MM.1S (cell line): ENCODE results near the gene BCL7B.

ENCODE experiments used
- DNase-seq: peaks from one replicate; pipeline ENCODE4 v3.0.0-alpha.2; 2015
- H2AFZ ChIP-seq: fragments of 300-600 bp; sonication (generic); 2 replicates; pipeline ENCODE4 v1.6.0; 2016; ENCODE audit warnings: antibody characterized with exemption, low read length
- H3F3A ChIP-seq: fragments of 300-600 bp; sonication (generic); 2 replicates; pipeline ENCODE4 v1.6.1; 2016; ENCODE audit warnings: mild to moderate bottlenecking, antibody characterized with exemption, low read length, moderate library complexity, mixed read lengths; ENCODE audit not compliant: insufficient read depth
- H3K27ac ChIP-seq: fragments of 300-600 bp; sonication (generic); 2 replicates; pipeline ENCODE4 v1.5.1; 2016; ENCODE audit warnings: mild to moderate bottlenecking, low read length
- H3K27me3 ChIP-seq: fragments of 300-600 bp; sonication (generic); replicated peaks from 2 replicates; pipeline ENCODE4 v1.6.0; 2016; ENCODE audit warnings: low read length; ENCODE audit not compliant: insufficient read depth
- H3K36me3 ChIP-seq: fragments of 300-600 bp; sonication (generic); replicated peaks from 2 replicates; pipeline ENCODE4 v1.6.1; 2016; ENCODE audit warnings: mild to moderate bottlenecking, low read length, mixed read lengths; ENCODE audit not compliant: insufficient read depth
- H3K4me1 ChIP-seq: fragments of 300-600 bp; sonication (generic); 2 replicates; pipeline ENCODE4 v1.6.1; 2016; ENCODE audit warnings: low read length, mixed read lengths
- H3K4me2 ChIP-seq: fragments of 300-600 bp; sonication (generic); 2 replicates; pipeline ENCODE4 v1.6.0; 2016; ENCODE audit warnings: low read depth, low read length
- H3K4me3 ChIP-seq: fragments of 300-600 bp; sonication (generic); 2 replicates; pipeline ENCODE4 v1.5.1; 2016; ENCODE audit warnings: low read length, mixed read lengths
- H3K79me2 ChIP-seq: fragments of 300-600 bp; sonication (generic); 2 replicates; pipeline ENCODE4 v1.6.1; 2016; ENCODE audit warnings: mixed run types, low read length, mixed read lengths
- H3K9ac ChIP-seq: fragments of 300-600 bp; sonication (generic); 2 replicates; pipeline ENCODE4 v1.6.1; 2016; ENCODE audit warnings: low read length, mixed read lengths
- H3K9me2 ChIP-seq: fragments of 300-600 bp; sonication (generic); replicated peaks from 2 replicates; pipeline ENCODE4 v1.6.1; 2016; ENCODE audit warnings: mild to moderate bottlenecking, low read length, mixed read lengths; ENCODE audit not compliant: insufficient read depth
- H3K9me3 ChIP-seq: fragments of 300-600 bp; sonication (generic); replicated peaks from 2 replicates; pipeline ENCODE4 v1.6.1; 2016; ENCODE audit warnings: mild to moderate bottlenecking, low read length, mixed read lengths; ENCODE audit not compliant: insufficient read depth
- H4K20me1 ChIP-seq: fragments of 300-600 bp; sonication (generic); 2 replicates; pipeline ENCODE4 v1.6.1; 2016; ENCODE audit warnings: mild to moderate bottlenecking, low read length, moderate library complexity, mixed read lengths; ENCODE audit not compliant: insufficient read depth
- EZH2 ChIP-seq: fragments of 300-600 bp; sonication (generic); optimal IDR thresholded peaks from 2 replicates; pipeline ENCODE3; 2017; ENCODE audit warnings: low read depth, mild to moderate bottlenecking, antibody characterized with exemption, low read length, mixed read lengths
- EZH2phosphoT487 ChIP-seq: fragments of 300-600 bp; sonication (generic); IDR thresholded peaks from 2 replicates; pipeline ENCODE4 v1.6.1; 2018; ENCODE audit warnings: antibody characterized with exemption, low read length
- TF ChIP-seq, protein P1 (sequence below): fragments of 300-600 bp; sonication (generic); IDR thresholded peaks from 2 replicates; pipeline ENCODE4 v1.5.1; 2016; ENCODE audit warnings: antibody characterized with exemption, low read length, mixed read lengths

The BCL7B gene

DNA sequence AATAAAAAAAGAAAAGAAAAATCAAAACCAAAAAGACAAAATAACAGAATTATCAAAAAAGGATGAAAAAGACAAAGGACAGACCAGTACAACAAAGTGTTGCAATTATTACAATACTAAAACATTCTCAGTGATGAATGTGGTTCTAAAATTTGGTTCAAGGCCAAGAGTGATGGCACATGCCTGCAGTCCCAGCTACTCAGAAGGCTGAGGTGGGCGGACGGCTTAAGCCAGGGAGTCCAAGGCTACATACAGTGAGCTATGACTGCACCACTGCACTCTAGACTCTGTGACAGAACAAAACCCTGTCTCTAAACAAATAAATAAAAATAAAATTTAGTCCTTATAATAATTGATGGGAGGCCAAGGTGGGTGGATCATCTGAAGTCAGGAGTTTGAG lies 49.9 kb downstream of the BCL7B start:
- no peaks in the 10 kb centered on the region for H3K9me2 ChIP-seq
- no peak overlapping the region for H3K4me2 ChIP-seq
- H3K4me3 ChIP-seq: no peak overlapping the region
- no peak overlapping the region for H2AFZ ChIP-seq
- no peak for DNase-seq
- TF ChIP-seq EZH2 (no peak), EZH2phosphoT487 (no peak)
- TF ChIP-seq, protein P1, sequence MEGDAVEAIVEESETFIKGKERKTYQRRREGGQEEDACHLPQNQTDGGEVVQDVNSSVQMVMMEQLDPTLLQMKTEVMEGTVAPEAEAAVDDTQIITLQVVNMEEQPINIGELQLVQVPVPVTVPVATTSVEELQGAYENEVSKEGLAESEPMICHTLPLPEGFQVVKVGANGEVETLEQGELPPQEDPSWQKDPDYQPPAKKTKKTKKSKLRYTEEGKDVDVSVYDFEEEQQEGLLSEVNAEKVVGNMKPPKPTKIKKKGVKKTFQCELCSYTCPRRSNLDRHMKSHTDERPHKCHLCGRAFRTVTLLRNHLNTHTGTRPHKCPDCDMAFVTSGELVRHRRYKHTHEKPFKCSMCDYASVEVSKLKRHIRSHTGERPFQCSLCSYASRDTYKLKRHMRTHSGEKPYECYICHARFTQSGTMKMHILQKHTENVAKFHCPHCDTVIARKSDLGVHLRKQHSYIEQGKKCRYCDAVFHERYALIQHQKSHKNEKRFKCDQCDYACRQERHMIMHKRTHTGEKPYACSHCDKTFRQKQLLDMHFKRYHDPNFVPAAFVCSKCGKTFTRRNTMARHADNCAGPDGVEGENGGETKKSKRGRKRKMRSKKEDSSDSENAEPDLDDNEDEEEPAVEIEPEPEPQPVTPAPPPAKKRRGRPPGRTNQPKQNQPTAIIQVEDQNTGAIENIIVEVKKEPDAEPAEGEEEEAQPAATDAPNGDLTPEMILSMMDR: no peak
- H3K27ac ChIP-seq: no peak overlapping the region
- peaks cover 22% of the 10 kb centered on the region for H3K36me3 ChIP-seq
- H3K4me1 ChIP-seq: no peaks in the 10 kb centered on the region
- H3K9ac ChIP-seq: no peak overlapping the region
- peaks cover 20% of the 10 kb centered on the region; the same call in 1 of the 2 replicates for H4K20me1 ChIP-seq
- H3K27me3 ChIP-seq: no peaks in the 10 kb centered on the region
- H3K79me2 ChIP-seq: peaks cover 95% of the 10 kb centered on the region
- H3K9me3 ChIP-seq: no peaks in the 10 kb centered on the region
- H3F3A ChIP-seq: no peaks in the 10 kb centered on the region; the same call in 1 of the 2 replicates

DNA sequence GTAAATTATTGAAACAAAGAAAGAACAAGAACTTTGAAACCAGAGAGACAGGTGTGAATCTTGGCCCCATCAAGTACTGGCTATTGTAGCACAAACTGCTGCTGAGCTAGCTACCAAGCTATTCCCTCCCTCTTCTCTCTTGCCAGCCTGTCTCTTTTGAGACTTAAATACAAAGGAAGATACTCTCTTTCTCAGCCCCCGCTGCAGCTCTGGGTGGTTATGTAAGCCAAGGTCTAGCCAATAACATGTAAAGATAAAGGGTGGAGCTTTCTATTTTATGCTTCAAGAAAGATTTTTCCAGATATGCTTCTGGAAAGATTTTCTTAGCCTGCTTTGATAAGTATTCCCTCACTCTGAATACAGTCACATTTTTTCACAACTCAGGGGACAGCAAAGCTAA lies 52.6 kb downstream of the BCL7B start:
- Histone ChIP-seq H2AFZ (no peak overlapping the region), H3K4me3 (no peak overlapping the region), H3K27ac (no peak overlapping the region), H3K79me2 (peaks cover 90% of the 10 kb centered on the region), H3K9ac (no peak overlapping the region), H3K4me1 (no peaks in the 10 kb centered on the region), H3F3A (no peaks in the 10 kb centered on the region), H3K36me3 (peaks cover 27% of the 10 kb centered on the region), H4K20me1 (peaks cover 7% of the 10 kb centered on the region; the same call in 1 of the 2 replicates), H3K27me3 (no peaks in the 10 kb centered on the region), H3K9me2 (no peaks in the 10 kb centered on the region), H3K9me3 (no peaks in the 10 kb centered on the region), H3K4me2 (no peak overlapping the region)
- TF ChIP-seq EZH2phosphoT487 (no peak), EZH2 (no peak)
- TF ChIP-seq, protein P1: no peak
- no peak for DNase-seq

DNA sequence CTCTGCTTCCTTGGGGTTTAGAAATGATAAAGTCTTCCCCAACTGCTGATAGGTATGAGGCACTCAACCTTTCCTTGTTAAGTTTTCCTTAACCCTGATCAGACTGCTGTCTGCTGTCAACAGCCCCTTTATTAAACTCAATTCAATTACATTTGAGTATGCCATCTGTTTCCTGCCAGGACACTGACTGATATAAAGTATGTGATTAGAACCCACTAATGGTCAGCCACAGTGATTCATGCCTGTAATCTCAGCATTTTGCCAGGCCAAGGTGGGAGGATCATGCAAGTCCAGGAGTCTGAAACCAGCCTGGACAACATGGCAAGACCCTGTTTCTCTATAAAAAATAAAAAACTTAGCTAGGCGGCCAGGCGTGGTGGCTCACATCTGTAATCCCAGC lies 53.5 kb downstream of the BCL7B start:
- H3K9ac ChIP-seq: no peak overlapping the region
- H4K20me1 ChIP-seq: peaks cover 7% of the 10 kb centered on the region; the same call in 1 of the 2 replicates
- H3K4me2 ChIP-seq: no peak overlapping the region
- no peaks in the 10 kb centered on the region for H3K4me1 ChIP-seq
- H2AFZ ChIP-seq: no peak overlapping the region
- no peak for TF ChIP-seq EZH2phosphoT487
- TF ChIP-seq, protein P1: no peak
- TF ChIP-seq EZH2: no peak
- no peak overlapping the region for H3K4me3 ChIP-seq
- peaks cover 34% of the 10 kb centered on the region for H3K36me3 ChIP-seq
- no peaks in the 10 kb centered on the region for H3K9me2 ChIP-seq
- H3K9me3 ChIP-seq: no peaks in the 10 kb centered on the region
- no peaks in the 10 kb centered on the region for H3F3A ChIP-seq
- H3K27ac ChIP-seq: no peak overlapping the region
- no peak for DNase-seq
- peaks cover 89% of the 10 kb centered on the region for H3K79me2 ChIP-seq
- H3K27me3 ChIP-seq: no peaks in the 10 kb centered on the region
